Medulla oblongata (tissue), 1 donor: ENCODE data around the gene AGBL4.

Experiments used
- DNase-seq: peaks from one replicate; pipeline ENCODE4 v3.0.0-alpha.2; 2015; ENCODE audit errors: extremely low spot score

The AGBL4 gene

GRCh38 chr1:48592330-48592729 is 1431.4 kb downstream of the AGBL4 start:
- no peak for DNase-seq

- DNase-seq = no peak
Measured at GRCh38 chr1:48591181-48591580, 1432.6 kb downstream of the AGBL4 start.

DNA sequence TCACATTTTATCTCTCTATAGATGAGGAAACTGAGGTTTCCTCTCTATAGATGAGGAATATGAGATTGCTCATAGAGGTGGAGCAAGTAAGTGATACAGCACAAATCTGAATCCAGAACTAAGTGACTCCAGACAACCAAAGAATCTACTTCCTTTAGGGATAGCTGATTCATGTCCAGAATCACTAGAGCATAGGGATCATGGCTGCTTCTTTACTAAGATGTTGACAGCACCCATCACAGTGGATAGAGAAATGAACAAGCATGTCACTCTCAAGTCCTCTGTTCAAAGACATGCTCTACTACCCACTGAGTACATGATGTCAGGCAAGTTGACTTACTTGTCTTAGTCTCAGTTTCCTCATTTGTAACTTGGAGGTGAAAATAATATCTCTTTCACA is 1435.7 kb downstream of the AGBL4 start:
- DNase-seq = no peak

DNA sequence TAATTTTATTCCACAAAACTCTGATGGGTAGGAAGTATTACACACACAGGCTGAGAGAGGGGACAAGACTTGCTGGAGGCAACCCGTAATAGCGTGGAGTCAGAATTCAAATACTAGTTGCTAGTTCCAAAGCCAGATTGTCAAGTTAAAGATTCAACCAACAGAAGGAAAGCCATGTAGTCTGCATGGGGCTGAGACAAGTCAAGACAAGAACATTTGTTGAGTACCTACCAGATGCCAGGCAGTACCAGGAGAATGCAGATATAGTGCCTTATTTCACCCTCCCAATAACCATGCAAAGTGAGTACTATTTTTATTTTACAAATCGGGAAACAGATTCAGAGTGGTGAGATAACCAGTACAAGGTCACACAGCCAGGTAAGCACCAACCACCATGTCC is 1441.3 kb downstream of the AGBL4 start:
- no peak for DNase-seq

DNA sequence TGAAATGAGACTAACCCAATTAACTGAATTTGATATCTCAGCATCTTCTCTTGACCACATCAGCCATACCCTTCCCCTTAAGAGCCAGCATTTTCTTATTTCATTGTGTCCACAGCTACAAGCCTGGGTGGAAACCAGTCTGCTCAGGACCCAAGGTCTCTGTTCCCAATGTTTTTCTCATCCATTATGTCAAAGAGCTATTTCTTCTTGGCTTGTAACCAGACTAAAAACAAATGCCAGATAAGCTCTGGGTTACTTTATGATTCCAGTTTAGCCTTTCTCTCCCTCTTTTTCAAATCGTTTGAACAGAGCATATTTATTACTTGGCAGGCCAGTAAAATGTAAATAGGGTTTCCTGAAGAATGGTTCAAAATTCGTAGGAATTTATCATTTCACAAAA is 1442.5 kb downstream of the AGBL4 start:
- DNase-seq = no peak

GRCh38 chr1:48576565-48576964 is 1447.2 kb downstream of the AGBL4 start:
- no peak for DNase-seq

- peak; percentile 85 for DNase-seq
Measured at GRCh38 chr1:48572646-48573258, 1451.0 kb downstream of the AGBL4 start.

GRCh38 chr1:48572134-48572533 is 1451.6 kb downstream of the AGBL4 start:
- no peak for DNase-seq

- DNase-seq = no peak
Measured at GRCh38 chr1:48571303-48571987, 1452.3 kb downstream of the AGBL4 start.

GRCh38 chr1:48570568-48570967 is 1453.2 kb downstream of the AGBL4 start:
- DNase-seq = no peak

DNA sequence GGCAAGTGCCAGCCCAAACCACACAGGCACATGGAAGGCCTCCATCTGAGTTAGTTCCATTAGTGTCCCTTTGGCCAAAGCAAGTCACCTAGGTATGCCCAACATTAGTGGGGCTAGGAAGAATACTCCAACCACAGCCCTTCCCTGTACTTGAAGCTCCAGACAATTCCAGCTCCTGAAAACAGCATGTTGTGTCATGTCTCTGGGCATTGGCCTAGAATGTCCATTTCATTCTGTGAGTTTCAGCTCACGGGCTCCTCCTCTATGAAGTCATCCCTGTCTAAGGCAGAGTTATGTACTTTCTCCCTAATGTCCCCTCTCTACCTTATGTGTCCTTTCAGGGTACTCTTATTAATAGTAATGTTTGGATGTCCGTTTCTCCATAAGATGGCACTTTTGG is 1455.3 kb downstream of the AGBL4 start:
- no peak for DNase-seq

DNA sequence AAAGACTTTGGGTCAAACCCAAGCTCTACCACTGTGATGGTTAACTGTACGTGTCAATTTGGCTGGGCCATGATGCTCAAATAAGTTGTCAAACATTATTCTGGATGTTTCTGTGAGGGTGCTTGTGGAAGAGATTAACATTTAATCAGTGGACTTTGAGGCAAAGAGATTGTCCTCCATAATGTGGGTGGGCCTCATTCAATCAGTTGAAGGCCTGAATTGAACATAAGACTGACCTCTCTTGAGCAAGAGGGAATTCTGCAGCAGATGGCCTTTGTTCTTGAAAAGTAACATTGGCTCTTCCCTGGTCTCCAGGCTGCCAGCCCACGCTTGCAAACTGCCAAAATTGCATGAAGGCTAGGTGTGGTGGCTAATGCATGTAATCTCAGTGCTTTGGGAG is 1457.3 kb downstream of the AGBL4 start:
- no peak for DNase-seq

DNA sequence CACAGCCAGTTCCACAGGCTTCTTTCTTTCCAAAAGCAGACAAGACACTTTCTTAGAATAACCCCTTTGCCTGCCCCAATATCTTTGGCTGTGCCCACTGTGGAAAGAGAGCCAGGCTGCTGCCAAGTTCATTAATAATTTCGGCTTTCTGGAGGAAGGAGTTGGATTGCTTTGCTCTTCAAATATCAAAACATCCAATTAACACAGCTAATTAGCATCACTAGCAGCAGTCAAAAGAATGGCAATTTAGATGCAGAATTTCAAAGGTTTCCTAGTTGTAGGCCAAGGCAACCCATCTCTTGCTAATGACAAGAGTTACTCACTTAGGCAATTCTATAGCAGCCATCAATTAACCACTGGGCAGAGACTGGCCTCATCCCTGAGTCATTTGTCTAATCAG is 1460.7 kb downstream of the AGBL4 start:
- DNase-seq = peak; percentile 15

GRCh38 chr1:48561444-48561843 is 1462.3 kb downstream of the AGBL4 start:
- no peak for DNase-seq

- no peak for DNase-seq
Measured at GRCh38 chr1:48560577-48560976, 1463.2 kb downstream of the AGBL4 start.

DNA sequence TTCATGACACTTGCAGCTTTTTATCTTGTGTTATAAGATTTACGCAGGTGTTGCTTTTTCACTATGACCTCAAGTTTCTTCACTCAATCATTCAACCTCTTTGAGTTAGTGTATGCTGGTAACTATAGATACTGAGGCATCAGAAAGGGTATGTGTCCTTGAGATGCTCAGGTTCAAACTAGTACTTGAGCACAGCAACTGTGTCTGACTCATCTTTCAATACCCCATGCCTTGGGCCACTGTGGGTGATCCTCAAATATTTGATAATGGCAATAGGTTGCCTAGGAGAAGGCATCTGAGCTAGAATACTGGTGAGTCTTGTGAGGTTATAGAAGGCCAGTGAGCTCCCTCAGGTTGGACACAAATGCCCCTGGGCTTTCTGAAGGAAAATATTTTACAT is 1463.6 kb downstream of the AGBL4 start:
- no peak for DNase-seq

DNA sequence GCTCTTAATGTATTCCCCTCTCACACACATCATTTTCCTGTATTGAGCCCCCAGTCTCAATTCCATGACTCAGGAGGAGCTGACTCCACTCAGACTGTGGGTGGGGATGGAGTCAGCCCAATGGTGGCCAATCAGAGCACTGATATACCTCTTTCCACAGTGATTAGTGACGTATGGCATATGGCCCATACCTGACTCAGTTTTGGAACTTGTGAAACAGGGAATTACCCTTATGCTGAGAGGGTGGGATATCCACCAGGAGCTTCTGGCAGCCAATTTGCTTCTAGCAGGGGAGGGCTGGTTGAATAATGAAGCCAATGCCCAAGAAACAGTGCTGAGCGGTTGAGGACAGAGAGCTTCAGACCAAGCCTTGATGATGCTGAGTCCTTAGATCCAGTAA is 1465.4 kb downstream of the AGBL4 start:
- no peak for DNase-seq

DNA sequence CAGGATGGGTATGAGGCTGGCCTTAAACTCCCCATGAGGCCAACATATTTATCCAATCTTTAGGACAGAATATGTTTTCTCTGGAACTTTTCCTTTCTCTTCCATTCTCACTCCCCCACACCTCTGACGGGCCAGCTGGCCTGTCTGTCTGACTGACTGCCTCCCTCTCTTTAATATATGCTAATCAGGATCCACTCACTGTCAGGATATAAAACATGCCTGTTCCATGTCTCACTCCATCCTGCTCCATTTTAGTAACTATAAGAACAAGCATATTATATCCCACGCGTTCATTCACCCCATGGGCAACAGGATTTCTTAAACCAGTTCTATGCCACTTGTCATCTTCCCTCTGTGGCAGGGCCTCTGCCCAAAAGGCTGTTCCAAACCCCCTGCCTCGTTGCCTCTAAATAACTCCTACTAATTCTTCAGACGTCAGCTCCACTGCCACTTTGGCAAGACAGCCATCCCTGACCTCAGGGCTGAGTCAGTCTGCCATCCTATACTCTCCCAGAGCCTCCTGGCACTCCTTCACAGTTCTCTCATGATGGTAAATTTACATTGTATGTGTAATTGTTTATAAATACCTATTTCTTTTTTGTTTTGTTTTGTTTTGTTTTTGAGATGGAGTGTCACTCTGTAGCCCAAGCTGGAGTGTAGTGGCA is 1467.4 kb downstream of the AGBL4 start:
- no peak for DNase-seq

- DNase-seq = no peak
Measured at GRCh38 chr1:48555271-48555670, 1468.5 kb downstream of the AGBL4 start.

DNA sequence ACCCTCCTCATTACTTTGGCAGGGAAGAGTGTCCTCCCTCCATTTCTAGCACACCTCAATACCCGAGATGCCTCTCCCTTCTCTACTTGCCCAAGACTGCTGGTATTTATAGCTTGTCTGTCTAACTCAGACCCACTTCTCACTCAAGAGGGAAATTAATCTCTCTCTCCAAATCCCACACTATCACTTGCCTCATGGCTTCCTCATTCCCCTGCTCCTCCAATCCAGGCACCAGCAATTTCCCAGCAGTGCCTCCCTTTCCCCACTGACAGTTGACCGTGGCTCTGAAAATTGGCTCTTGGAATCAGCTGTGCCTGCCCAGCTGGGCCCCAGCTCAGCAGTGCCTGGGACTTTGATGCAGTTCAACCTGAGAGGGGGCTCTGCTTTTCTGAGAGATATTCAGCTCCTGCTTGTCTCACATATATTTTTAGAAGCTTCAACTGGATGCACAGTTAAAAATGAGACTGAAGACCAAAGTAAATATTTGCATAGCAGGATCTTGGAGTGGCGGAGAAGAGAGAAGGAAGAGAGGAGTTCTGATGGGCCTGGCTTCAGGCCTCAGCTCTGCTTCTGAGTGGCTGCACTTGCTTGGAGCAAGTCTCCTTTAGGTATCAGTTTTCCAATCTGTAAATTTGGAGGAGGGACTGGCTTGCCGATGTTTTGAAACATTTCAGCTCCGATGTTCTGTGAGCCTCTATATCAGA is 1470.7 kb downstream of the AGBL4 start:
- no peak for DNase-seq

- DNase-seq = no peak
Measured at GRCh38 chr1:48552420-48552819, 1471.3 kb downstream of the AGBL4 start.

DNA sequence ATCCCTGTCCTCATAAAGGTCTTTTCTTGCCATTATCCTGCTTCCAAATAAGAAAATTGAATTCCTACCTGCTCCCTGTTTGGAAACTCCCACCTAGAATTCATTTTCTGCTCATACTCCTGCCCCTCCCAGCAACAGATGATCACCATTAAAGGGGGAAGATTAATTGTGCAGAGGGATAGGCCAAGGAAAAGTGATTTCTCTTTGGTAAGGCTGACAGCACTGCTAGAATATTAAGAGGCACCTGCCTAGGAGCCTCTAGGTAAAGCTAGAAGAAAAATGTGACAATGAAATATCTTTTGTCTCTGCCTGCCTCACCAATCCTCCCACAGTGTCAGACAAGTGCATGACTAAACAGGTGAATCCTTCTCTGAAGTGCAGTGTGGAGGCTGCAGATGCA is 1474.8 kb downstream of the AGBL4 start:
- no peak for DNase-seq
